Caco-2 (cell line): ENCODE measurements around the gene PGM2. TPM values are rescaled to one million over a fixed set of nuclear protein-coding genes. Genes with fewer than 3 reads are reported as not detected.
A peak's percentile ranks its signal among the peaks of the same experiment; 100 is the strongest.

Experiments
- BruUV-seq: library from RNA; stranded (reverse); fragments of 400-500 nt; replicated peaks from 2 replicates; lab custom pipeline; 2021; lab: Mats Ljungman, UMichigan
- CTCF ChIA-PET: fragments of 300-600 bp; sonication (Branson Sonifier 250); formaldehyde crosslinking; loops from one replicate; lab custom pipeline; 2022; ENCODE audit warnings: antibody characterized with exemption; lab: Charles Lee
- POLR2A ChIA-PET: fragments of 300-600 bp; sonication (Branson Sonifier 250); formaldehyde crosslinking; loops from one replicate; lab custom pipeline; 2022; ENCODE audit warnings: antibody characterized with exemption; lab: Charles Lee
- DNase-seq, 2 experiments: peaks; one replicate each; pipeline versions ENCODE4 v3.0.0 to v3.0.0-alpha.2; 2020 to 2022
- H3K27me3 ChIP-seq: replicated peaks from 2 replicates; pipeline ENCODE4 v1.6.0; 2011; ENCODE audit warnings: low read length; ENCODE audit not compliant: control insufficient read depth, insufficient read depth
- H3K36me3 ChIP-seq: 2 replicates; pipeline ENCODE4 v1.5.1; 2011; ENCODE audit warnings: low read length; ENCODE audit not compliant: control insufficient read depth, insufficient read depth
- H3K4me1 ChIP-seq: fragments of 250-450 bp; sonication (Bioruptor Pico); 2 replicates; pipeline ENCODE4 v1.5.1; 2020; ENCODE audit warnings: mild to moderate bottlenecking
- H3K4me3 ChIP-seq: 2 replicates; pipeline ENCODE4 v1.5.1; 2011; ENCODE audit warnings: low read depth, mild to moderate bottlenecking, control low read depth, low read length
- H3K9me3 ChIP-seq: fragments of 250-450 bp; sonication (Bioruptor Pico); 2 replicates; pipeline ENCODE4 v1.5.1; 2020; ENCODE audit warnings: mild to moderate bottlenecking, moderate library complexity
- H3K27ac Mint-ChIP-seq: one replicate; pipeline ENCODE4 v1.8.0; 2022; ENCODE audit warnings: mixed read lengths; ENCODE audit not compliant: unreplicated experiment
- H3K27me3 Mint-ChIP-seq: one replicate; pipeline ENCODE4 v1.8.0; 2022; ENCODE audit warnings: mixed read lengths; ENCODE audit not compliant: insufficient read depth, unreplicated experiment
- H3K36me3 Mint-ChIP-seq: one replicate; pipeline ENCODE4 v1.8.0; 2022; ENCODE audit warnings: mild to moderate bottlenecking, mixed read lengths; ENCODE audit not compliant: insufficient read depth, unreplicated experiment
- H3K4me1 Mint-ChIP-seq: one replicate; pipeline ENCODE4 v1.8.0; 2022; ENCODE audit warnings: low read depth, mixed read lengths; ENCODE audit not compliant: unreplicated experiment
- H3K4me3 Mint-ChIP-seq: one replicate; pipeline ENCODE4 v1.8.0; 2022; ENCODE audit warnings: mild to moderate bottlenecking, moderate library complexity, mixed read lengths; ENCODE audit not compliant: unreplicated experiment
- H3K9me3 Mint-ChIP-seq: one replicate; pipeline ENCODE4 v1.8.0; 2022; ENCODE audit warnings: mixed read lengths; ENCODE audit not compliant: unreplicated experiment
- intact Hi-C: fragments of 100-400 bp; cut with micrococcal nuclease; formaldehyde crosslinking; loops from one replicate; pipeline ENCODE4 v1.10.0; 2022; ENCODE audit not compliant: unreplicated experiment
- total RNA-seq: library from RNA; stranded (reverse); gene quantifications from 2 replicates; pipeline ENCODE4 v1.2.3, GENCODE V29; 2022
- TF ChIP-seq, protein P1 (sequence below), 2 experiments: fragments of 200-600 bp in 1 of 2; IDR thresholded peaks; 1 replicate in 1 of 2; 2 replicates in 1 of 2; pipeline versions ENCODE4 v1.5.1 to v1.8.0; 2011 to 2022; ENCODE audit warnings: antibody characterized with exemption in 1 of 2, control low read depth in 1 of 2, inconsistent platforms in 1 of 2, low read depth in 1 of 2, low read length in 1 of 2, mild to moderate bottlenecking in 1 of 2, moderate library complexity in 1 of 2; ENCODE audit not compliant: insufficient read depth in 1 of 2, severe bottlenecking in 1 of 2, unreplicated experiment in 1 of 2

Gene PGM2
- total RNA-seq, 1 experiment from 2014 or later, result 33.4 TPM

DNA sequence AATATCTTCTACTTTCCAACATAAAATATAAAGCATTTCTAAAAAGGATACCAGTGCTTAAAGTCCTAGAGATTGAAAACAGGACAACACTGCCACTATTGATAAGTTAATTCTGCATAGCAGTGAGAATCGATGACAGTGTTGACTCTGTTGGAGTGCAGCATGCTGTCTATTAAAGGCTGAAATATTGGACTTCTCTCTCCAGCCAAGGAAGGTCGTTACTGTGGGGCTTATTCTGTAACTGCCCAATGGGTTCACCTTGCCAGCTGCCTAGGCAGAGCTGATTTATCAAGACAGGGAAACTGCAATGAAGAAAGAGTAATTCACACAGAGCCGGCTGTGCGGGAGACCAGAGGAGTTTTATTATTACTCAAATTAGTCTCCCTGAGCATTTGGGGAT lies 37.7 kb upstream of the PGM2 start:
- POLR2A ChIA-PET, result no interaction called here
- TF ChIP-seq, protein P1, sequence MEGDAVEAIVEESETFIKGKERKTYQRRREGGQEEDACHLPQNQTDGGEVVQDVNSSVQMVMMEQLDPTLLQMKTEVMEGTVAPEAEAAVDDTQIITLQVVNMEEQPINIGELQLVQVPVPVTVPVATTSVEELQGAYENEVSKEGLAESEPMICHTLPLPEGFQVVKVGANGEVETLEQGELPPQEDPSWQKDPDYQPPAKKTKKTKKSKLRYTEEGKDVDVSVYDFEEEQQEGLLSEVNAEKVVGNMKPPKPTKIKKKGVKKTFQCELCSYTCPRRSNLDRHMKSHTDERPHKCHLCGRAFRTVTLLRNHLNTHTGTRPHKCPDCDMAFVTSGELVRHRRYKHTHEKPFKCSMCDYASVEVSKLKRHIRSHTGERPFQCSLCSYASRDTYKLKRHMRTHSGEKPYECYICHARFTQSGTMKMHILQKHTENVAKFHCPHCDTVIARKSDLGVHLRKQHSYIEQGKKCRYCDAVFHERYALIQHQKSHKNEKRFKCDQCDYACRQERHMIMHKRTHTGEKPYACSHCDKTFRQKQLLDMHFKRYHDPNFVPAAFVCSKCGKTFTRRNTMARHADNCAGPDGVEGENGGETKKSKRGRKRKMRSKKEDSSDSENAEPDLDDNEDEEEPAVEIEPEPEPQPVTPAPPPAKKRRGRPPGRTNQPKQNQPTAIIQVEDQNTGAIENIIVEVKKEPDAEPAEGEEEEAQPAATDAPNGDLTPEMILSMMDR (IDR thresholded peaks at IDR 0.05; ENCODE audit: insufficient read depth in 1 of 2, low read depth in 1 of 2, low read length in 1 of 2, severe bottlenecking in 1 of 2, unreplicated experiment in 1 of 2), result no peak

DNA sequence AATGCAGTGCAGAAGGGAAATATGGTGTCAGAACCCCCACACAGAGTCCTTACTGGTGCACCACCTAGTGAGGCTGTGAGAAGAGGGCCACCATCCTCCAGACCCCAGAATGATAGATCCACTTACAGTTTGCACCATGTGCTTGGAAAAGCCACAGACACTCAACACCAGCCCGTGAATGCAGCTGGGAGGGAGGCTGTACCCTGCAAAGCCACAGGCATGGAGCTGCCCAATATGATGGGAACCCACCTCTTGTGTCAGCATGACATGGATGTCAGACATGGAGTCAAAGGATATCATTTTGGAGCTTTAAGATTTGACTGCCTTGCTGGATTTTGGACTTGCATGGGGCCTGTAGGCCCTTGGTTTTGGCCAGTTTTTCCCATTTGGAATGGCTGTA lies 34.2 kb upstream of the PGM2 start:
- H3K27me3 ChIP-seq, result no peaks in the 10 kb centered on the region
- BruUV-seq, result no TSS peak
- CTCF ChIA-PET, result no interaction called here
- H3K27me3 Mint-ChIP-seq, result no peaks in the 10 kb centered on the region
- H3K9me3 ChIP-seq, result peaks cover 3% of the 10 kb centered on the region; the same call in 1 of the 2 replicates
- H3K9me3 Mint-ChIP-seq, result peaks cover 9% of the 10 kb centered on the region
- H3K4me1 Mint-ChIP-seq, result no peaks in the 10 kb centered on the region
- intact Hi-C loops, result loop anchor here (5.0 kb wide), 1 partner anchor 360 kb away; no protein-coding TSS in a partner anchor
- POLR2A ChIA-PET, result no interaction called here
- no peak overlapping the region for H3K27ac Mint-ChIP-seq
- no peaks in the 10 kb centered on the region for H3K4me1 ChIP-seq
- H3K36me3 ChIP-seq, result no peaks in the 10 kb centered on the region
- DNase-seq, result no peak
- TF ChIP-seq, protein P1 (IDR thresholded peaks at IDR 0.05; ENCODE audit: insufficient read depth in 1 of 2, low read depth in 1 of 2, low read length in 1 of 2, severe bottlenecking in 1 of 2, unreplicated experiment in 1 of 2), result no peak
- no peak overlapping the region for H3K4me3 Mint-ChIP-seq
- no peak overlapping the region for H3K4me3 ChIP-seq
- H3K36me3 Mint-ChIP-seq, result no peaks in the 10 kb centered on the region

More for the DNA sequence above, 37.7 kb upstream of the PGM2 start:
- Mint-ChIP-seq H3K9me3 (peaks cover 21% of the 10 kb centered on the region), H3K27ac (no peak overlapping the region), H3K4me3 (no peak overlapping the region), H3K27me3 (no peaks in the 10 kb centered on the region), H3K4me1 (no peaks in the 10 kb centered on the region), H3K36me3 (no peaks in the 10 kb centered on the region)
- Histone ChIP-seq H3K27me3 (no peaks in the 10 kb centered on the region), H3K4me3 (no peak overlapping the region), H3K36me3 (no peaks in the 10 kb centered on the region), H3K4me1 (no peaks in the 10 kb centered on the region), H3K9me3 (peaks cover 7% of the 10 kb centered on the region; the same call in 1 of the 2 replicates)
- no TSS peak for BruUV-seq
- intact Hi-C loops, result no loop called here
- DNase-seq, result no peak
- CTCF ChIA-PET, result no interaction called here

DNA sequence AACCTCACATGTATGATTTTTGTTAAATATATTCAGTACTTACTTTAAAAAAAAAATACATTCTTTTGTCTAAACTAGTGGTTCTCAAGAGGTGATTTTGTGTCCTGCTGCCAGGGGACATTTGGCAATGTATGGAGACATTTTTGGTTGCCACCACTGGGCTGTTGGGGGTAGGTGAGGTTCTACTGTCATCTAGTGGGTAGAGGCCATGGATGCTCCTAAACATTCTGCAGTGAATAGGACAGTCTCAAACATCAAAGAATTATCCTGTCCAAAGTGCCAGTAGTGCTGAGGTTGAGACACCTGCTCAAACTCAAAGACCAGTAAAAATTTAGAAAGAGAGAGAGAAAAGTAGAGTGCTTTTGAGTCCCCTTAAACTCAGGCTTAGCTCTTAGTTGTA lies 32.9 kb upstream of the PGM2 start:
- no peaks in the 10 kb centered on the region for H3K36me3 ChIP-seq
- intact Hi-C loops, result loop anchor here (1.0 to 5.0 kb wide), 3 partner anchors 190 to 361 kb away; a partner anchor contains a TSS
- no TSS peak for BruUV-seq
- H3K9me3 ChIP-seq, result peaks cover 3% of the 10 kb centered on the region; the same call in 1 of the 2 replicates
- no peaks in the 10 kb centered on the region for H3K27me3 ChIP-seq
- Mint-ChIP-seq H3K9me3 (peaks cover 14% of the 10 kb centered on the region), H3K4me1 (peaks cover 4% of the 10 kb centered on the region), H3K36me3 (no peaks in the 10 kb centered on the region), H3K4me3 (no peak overlapping the region), H3K27me3 (no peaks in the 10 kb centered on the region), H3K27ac (no peak overlapping the region)
- POLR2A ChIA-PET, result no interaction called here
- H3K4me3 ChIP-seq, result no peak overlapping the region
- TF ChIP-seq, protein P1 (IDR thresholded peaks at IDR 0.05; ENCODE audit: insufficient read depth in 1 of 2, low read depth in 1 of 2, low read length in 1 of 2, severe bottlenecking in 1 of 2, unreplicated experiment in 1 of 2), result peak; percentile 17 to 60
- CTCF ChIA-PET, result no interaction called here
- H3K4me1 ChIP-seq, result no peaks in the 10 kb centered on the region
- DNase-seq, result peak; percentile 38 to 45
